RPMI7951 (cell line): ENCODE data around the gene SMOC1. TPM values are rescaled to one million over a fixed set of nuclear protein-coding genes. Genes with fewer than 3 reads are reported as not detected.
A peak's percentile ranks its signal among the peaks of the same experiment; 100 is the strongest.

Experiments
- DNase-seq: peaks from one replicate; pipeline ENCODE4 v3.0.0-alpha.2; 2012; ENCODE audit warnings: low read depth
- total RNA-seq: library from RNA; depleted of rRNA; stranded (reverse); fragments of >200 nt; shearing (Covaris generic); gene quantifications from 2 replicates; pipeline ENCODE4 v1.2.3, GENCODE V29; 2014

SMOC1 gene
- total RNA-seq, 1 experiment from 2014 or later, result not detected

DNA sequence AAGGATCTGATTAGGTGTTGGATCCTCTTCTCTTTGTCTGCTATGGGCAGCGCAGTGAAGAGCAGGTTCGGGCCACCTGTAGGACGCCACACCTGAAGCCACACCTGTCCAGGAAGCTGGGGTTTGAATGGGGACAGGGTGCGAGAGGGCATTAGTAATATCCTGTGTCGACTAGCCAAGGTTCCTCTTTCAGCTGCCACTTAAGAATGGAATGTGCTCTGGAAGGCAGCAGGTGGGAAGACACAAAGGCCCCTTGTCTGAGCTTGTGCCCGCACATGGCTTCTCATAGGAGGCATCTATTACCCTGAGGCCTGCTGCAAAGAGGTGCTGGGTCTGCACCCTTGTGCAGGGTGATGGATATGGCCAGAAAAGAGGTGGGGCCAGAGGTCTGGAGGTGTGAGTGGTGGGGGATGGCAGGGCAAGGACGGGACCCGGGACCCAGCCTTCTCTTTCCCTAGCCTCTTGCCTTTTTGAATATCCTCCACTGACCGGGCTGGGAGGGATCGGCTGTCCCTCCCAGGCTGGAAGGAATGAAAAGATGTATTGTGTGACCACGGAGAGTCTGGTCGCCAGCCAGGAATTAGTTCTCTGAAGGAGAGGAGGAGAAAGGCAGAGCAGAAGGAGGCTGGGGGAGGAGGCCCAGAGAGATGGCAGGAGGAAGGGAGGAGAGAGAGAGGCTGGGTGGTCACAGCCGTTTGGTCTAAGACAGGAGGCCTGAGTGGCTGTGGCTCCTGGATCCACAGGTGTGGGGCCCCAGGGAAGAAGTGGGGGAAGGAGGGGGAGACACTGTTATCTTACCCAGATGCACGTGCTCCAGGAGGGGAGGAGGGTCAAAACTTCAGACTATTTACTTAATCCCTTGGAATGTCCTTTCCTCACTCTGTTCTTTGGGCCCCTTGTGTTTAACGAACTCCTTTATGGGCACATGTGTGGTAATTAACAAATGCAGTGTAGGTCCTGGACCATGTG lies 101.5 kb downstream of the SMOC1 start:
- DNase-seq, result no peak

DNA sequence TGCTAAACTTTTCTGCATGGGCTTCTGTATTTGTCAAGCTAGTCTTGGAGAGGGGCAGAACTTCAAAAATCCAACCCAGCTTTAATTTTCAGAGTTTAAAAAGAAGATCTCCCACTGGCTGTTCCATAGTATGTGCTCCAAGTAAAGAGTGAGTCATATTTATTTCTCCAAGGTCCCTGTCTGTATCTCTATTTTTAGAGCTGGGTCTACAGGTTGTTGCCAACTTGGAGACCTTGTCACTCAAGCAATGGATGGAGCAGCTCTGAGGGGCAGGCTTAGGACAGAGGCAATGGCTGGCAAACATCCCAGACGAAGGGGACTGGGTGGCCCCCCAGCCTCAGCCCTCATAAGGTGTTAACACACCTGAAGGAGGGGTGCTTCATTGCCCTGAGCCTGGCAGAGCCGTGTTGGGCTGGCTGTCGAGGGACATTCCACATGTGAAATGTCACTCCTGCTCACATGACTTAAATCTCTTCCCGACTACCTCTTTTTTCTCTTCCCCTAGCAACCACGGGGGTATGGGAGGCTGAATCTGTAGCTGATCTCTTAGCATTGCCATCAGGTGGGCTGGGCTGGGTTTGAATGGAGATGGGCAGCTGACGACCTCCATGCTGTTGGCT lies 103.1 kb downstream of the SMOC1 start:
- no peak for DNase-seq

DNA sequence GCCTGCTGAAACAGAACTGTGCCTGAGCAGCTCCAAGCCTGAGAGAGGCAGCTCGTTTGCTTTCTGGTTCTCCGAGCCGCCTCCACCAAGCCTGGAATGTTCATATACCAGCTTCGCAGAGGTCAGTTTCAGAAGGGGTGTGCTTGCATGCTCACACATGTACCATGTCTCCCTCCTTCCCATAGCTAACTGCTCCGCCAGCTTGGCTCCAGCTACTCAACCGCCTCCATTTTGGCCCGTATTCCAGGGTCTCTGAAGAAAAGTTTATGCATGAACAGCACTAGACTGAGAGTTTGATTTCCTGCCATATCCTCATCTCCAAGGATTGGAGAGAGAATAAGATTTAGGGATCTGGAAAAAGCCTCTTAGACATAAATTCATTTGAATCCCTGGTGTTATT lies 103.7 kb downstream of the SMOC1 start:
- DNase-seq, result no peak

DNA sequence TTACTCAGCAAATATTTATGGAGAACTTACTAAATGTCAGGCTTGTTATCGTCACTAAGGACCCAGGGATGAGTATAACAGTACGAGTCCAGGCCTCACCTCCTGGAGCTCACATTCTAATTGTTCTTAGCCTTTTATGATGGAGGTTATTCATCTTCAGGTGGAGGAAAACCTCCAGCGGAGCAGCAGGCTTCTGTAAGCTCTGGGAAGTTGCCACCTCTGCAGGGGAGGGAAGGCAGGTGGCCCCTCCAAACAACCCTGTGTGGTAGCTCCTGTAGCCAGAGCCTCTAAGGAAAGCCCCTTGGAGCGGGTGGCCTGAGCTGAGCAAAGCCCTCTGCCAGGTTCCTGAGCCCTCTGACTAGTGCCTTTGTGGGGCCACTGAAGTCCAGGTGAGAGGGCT lies 104.1 kb downstream of the SMOC1 start:
- DNase-seq, result no peak

- no peak for DNase-seq
These were observed 106.2 kb downstream of the SMOC1 start for GRCh38 chr14:69985463-69985862.

DNA sequence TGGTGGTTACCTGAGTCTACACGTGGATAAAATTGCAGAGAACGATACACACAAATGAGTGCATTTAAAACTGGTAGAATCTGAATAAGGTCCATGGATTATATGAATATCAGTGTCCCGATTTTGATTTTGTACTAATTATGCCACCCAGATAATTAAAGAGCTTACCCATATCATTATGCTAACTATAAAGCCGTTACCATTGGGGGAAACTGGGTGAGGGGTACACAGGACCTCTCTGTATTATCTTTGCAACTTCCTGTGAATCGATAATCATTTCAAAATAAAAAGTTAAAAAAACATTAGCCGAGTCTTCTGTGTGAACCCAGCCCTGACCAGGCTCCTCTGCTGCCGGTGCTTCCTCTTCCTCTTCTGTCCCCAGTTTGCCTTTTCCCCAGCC lies 107.1 kb downstream of the SMOC1 start:
- DNase-seq, result no peak

- no peak for DNase-seq
These were observed 108.3 kb downstream of the SMOC1 start for GRCh38 chr14:69987406-69988121.

GRCh38 chr14:69988979-69989378 lies 109.8 kb downstream of the SMOC1 start:
- no peak for DNase-seq

DNA sequence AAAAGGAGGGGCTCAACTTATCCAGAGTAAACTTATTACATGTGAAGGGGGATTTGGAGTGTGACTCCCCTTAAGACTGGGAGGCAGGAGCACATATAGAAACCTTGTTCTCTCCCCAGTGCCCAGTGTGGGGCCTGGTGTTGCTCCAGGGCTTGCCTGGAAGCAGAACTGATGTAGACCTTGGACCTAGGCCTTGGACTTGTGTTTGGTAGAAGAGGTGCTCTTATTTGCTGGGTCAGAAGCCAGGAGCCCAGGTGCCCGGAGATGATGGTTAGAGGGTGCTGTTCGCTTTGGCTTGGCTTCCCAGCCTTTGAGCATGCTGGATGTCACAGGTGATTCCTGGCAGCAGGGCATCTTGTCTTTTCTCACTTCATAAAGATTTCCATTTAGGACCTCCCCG lies 110.4 kb downstream of the SMOC1 start:
- no peak for DNase-seq

DNA sequence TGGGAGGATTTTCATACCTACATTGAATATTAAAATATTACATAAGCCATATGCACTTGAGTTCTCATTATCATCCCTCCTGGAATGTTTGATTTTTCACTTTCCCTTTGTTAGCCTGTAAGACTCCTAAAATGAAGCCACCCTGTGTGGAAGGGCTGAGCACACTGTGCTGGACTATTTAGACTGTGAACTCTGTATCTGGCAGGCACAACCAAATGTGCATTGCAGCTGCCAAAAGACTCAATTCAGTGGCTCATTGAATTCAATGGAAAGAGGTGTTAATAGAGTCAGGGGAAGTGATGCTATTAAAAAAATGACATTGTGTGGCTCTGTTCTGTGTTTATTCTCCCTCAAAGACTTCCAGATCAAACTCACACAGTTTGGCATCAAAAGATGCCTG lies 111.1 kb downstream of the SMOC1 start:
- no peak for DNase-seq

GRCh38 chr14:69991422-69991821 lies 112.2 kb downstream of the SMOC1 start:
- no peak for DNase-seq

DNA sequence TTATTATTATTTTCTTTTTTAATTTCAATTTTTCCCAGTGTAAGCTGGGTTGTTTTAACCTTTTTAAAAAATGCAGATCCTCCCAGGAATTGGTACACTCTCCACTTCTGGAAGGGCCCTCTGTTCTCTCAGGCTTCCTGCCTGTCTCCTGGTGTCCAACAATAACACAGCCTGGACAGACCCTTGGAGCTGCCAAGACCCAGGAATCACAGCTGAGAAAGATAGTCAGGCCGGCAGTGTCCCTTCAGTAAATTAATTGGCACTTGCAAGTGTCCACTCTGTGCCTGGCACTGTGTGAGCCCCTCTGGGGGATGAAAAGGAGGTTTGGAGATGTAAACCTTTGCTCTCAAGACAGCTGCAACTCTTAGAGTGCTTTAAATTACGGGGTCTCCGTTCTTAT lies 113.3 kb downstream of the SMOC1 start:
- DNase-seq, result no peak

DNA sequence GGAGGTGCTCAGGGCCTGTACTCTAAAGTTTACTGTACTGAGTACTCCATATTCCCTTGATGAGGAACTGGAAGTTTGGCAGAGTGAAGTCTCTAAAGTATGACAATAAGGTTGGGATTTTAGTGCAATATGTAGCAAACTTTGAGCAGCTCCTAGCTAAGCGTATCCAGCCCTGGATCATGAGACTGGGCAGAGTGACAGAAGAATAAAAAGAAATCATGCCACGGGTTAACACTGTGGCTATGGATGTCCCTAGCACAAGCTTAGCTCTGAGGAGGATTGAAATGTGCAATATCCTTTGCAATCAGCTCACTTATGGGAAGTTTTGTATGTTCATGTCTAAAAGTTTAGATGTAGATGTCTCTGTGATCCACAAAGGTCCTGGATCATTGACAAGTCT lies 114.1 kb downstream of the SMOC1 start:
- DNase-seq, result no peak

GRCh38 chr14:69994002-69994401 lies 114.8 kb downstream of the SMOC1 start:
- DNase-seq, result no peak

- peak; percentile 55 for DNase-seq
These were observed 117.0 kb downstream of the SMOC1 start for GRCh38 chr14:69996216-69996615.

GRCh38 chr14:69997849-69998248 lies 118.6 kb downstream of the SMOC1 start:
- DNase-seq, result peak; percentile 76

- DNase-seq, result peak; percentile 80
These were observed 120.1 kb downstream of the SMOC1 start for GRCh38 chr14:69999261-69999674.

GRCh38 chr14:70000601-70001000 lies 121.4 kb downstream of the SMOC1 start:
- DNase-seq, result peak; percentile 52

GRCh38 chr14:70002589-70003346 lies 123.6 kb downstream of the SMOC1 start:
- DNase-seq, result no peak

GRCh38 chr14:70004791-70005190 lies 125.6 kb downstream of the SMOC1 start:
- no peak for DNase-seq

DNA sequence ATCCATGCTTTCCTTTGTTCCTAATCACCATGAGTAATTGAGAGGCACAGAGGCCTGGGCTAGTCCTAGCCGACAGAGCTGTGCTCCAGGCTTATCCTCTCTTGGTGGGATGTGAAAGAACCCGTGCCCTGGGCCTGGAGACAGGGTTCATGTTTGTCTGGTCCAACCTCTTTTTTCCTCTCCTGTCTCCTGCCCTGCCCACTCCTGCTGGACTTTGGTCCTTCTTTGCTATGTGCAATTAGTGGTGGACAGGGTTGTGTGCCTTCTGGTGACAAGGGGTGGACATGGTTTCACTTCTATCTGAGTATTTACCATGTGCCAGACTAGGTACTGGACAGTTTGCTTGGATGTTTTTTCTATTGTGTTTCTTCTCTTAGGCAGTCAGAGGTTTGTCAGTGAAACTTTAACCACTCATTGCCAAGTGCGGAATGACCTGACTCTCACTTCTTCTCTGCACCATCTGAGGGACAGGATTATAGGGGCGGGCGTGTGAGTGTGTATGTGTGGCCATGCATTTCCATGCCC lies 126.1 kb downstream of the SMOC1 start:
- DNase-seq, result no peak
